HepG2 (cell line): ENCODE data around the gene AGAP1. TPM values are rescaled to one million over a fixed set of nuclear protein-coding genes. Genes with fewer than 3 reads are reported as not detected.

Experiments used
- ARID2 ChIP-seq: sonication (generic); formaldehyde crosslinking; IDR thresholded peaks from 2 replicates; pipeline ENCODE4 v1.8.1; 2022; ENCODE audit warnings: mild to moderate bottlenecking, missing genetic modification reagents, borderline replicate concordance
- ATF1 ChIP-seq: IDR thresholded peaks from 2 replicates; pipeline ENCODE4 v1.6.1; 2016; ENCODE audit warnings: mild to moderate bottlenecking, control low read depth
- FOXC1 ChIP-seq: sonication (generic); formaldehyde crosslinking; IDR thresholded peaks from 2 replicates; pipeline ENCODE4 v1.8.0; 2022; ENCODE audit warnings: mild to moderate bottlenecking, missing genetic modification reagents, borderline replicate concordance
- GABPB1 ChIP-seq: IDR thresholded peaks from 2 replicates; pipeline ENCODE4 v1.6.1; 2016; ENCODE audit warnings: mild to moderate bottlenecking, missing genetic modification reagents, moderate library complexity, missing compliant biosample characterization
- MAZ ChIP-seq, 2 experiments: sonication (generic) in 1 of 2; formaldehyde crosslinking in 1 of 2; IDR thresholded peaks; 2 replicates each; pipeline versions ENCODE4 v1.5.0 to v1.6.1; 2012 to 2020; ENCODE audit warnings: low read depth in 2 of 2, mild to moderate bottlenecking in 2 of 2, borderline replicate concordance in 1 of 2, improper control_type of control experiment in 1 of 2, low read length in 1 of 2, missing genetic modification reagents in 1 of 2, moderate library complexity in 1 of 2
- PCBP2 ChIP-seq: fragments of 200-400 bp; formaldehyde crosslinking; optimal IDR thresholded peaks from 2 replicates; pipeline ENCODE3; 2018; ENCODE audit warnings: low read length, low read depth; ENCODE audit not compliant: poor library complexity, severe bottlenecking
- PHF8 ChIP-seq: sonication (generic); formaldehyde crosslinking; IDR thresholded peaks from 2 replicates; pipeline ENCODE4 v1.5.0; 2020; ENCODE audit warnings: missing genetic modification reagents
- POGZ ChIP-seq: sonication (generic); formaldehyde crosslinking; IDR thresholded peaks from 2 replicates; pipeline ENCODE4 v1.4.0; 2020; ENCODE audit warnings: mild to moderate bottlenecking, missing genetic modification reagents
- SRY ChIP-seq: sonication (generic); formaldehyde crosslinking; IDR thresholded peaks from 2 replicates; pipeline ENCODE4 v1.8.0; 2022; ENCODE audit warnings: mild to moderate bottlenecking, missing genetic modification reagents
- ZNF207 ChIP-seq: fragments of 450-650 bp; IDR thresholded peaks from 2 replicates; pipeline ENCODE4 v1.6.1; 2016; ENCODE audit warnings: antibody characterized with exemption, borderline replicate concordance
- ZNF484 ChIP-seq: sonication (generic); formaldehyde crosslinking; IDR thresholded peaks from 2 replicates; pipeline ENCODE4 v1.5.1; 2020; ENCODE audit warnings: mild to moderate bottlenecking, low read depth, missing genetic modification reagents, borderline replicate concordance
- ZNF724P ChIP-seq: sonication (generic); formaldehyde crosslinking; IDR thresholded peaks from 2 replicates; pipeline ENCODE4 v1.8.0; 2022; ENCODE audit warnings: missing genetic modification reagents, borderline replicate concordance
- polyA plus RNA-seq, 8 experiments: library from polyadenylated mRNA; depleted of rRNA in 3 of 8; stranded (reverse) in 7 of 8; unstranded in 1 of 8; fragments of >200 nt; fragmentation: Illumina TruSeq in 4 of 8; extraction: Trizol in 4 of 8; gene quantifications; 2 replicates each; pipeline versions ENCODE4 v1.2.1 to v1.2.3, GENCODE V29; 2011 to 2016; ENCODE audit warnings: low read depth in 4 of 8, missing spikeins in 1 of 8, mixed read lengths in 1 of 8; ENCODE audit not compliant: insufficient read depth in 1 of 8
- total RNA-seq, 5 experiments: library from RNA; depleted of rRNA; stranded (reverse); fragments of >200 nt; fragmentation: Illumina TruSeq; extraction: Trizol; gene quantifications; 2 replicates each; pipeline ENCODE4 v1.2.3, GENCODE V29; 2016; ENCODE audit warnings: low read depth in 1 of 5
- TF ChIP-seq, protein P1 (sequence below): sonication (generic); formaldehyde crosslinking; IDR thresholded peaks from 2 replicates; pipeline ENCODE4 v1.4.0; 2020; ENCODE audit warnings: missing genetic modification reagents
- TF ChIP-seq, protein P2 (sequence below): sonication (generic); formaldehyde crosslinking; IDR thresholded peaks from 2 replicates; pipeline ENCODE4 v1.4.0; 2020; ENCODE audit warnings: mild to moderate bottlenecking, low read depth, missing genetic modification reagents
- TF ChIP-seq, protein P3 (sequence below): sonication (generic); formaldehyde crosslinking; IDR thresholded peaks from 2 replicates; pipeline ENCODE4 v1.4.0; 2020; ENCODE audit warnings: missing genetic modification reagents
- TF ChIP-seq, protein P4 (sequence below): sonication (generic); formaldehyde crosslinking; IDR thresholded peaks from 2 replicates; pipeline ENCODE4 v1.8.0; 2022; ENCODE audit warnings: low read depth, missing genetic modification reagents
- TF ChIP-seq, protein P5 (sequence below): IDR thresholded peaks from 2 replicates; pipeline ENCODE4 v1.6.1; 2012; ENCODE audit warnings: inconsistent platforms
- TF ChIP-seq, protein P6 (sequence below): sonication (generic); formaldehyde crosslinking; IDR thresholded peaks from 2 replicates; pipeline ENCODE4 v1.8.0; 2022; ENCODE audit warnings: mild to moderate bottlenecking, missing genetic modification reagents, moderate library complexity
- TF ChIP-seq, protein P7 (sequence below): sonication (generic); formaldehyde crosslinking; IDR thresholded peaks from 2 replicates; pipeline ENCODE4 v1.4.0; 2020; ENCODE audit warnings: missing genetic modification reagents

The AGAP1 gene
- total and polyA plus RNA-seq, 2 of the 13 experiments (the other 11 are each of a cell fraction or from before 2014, with no cell fraction given), result 21.2 to 32.7 TPM

DNA sequence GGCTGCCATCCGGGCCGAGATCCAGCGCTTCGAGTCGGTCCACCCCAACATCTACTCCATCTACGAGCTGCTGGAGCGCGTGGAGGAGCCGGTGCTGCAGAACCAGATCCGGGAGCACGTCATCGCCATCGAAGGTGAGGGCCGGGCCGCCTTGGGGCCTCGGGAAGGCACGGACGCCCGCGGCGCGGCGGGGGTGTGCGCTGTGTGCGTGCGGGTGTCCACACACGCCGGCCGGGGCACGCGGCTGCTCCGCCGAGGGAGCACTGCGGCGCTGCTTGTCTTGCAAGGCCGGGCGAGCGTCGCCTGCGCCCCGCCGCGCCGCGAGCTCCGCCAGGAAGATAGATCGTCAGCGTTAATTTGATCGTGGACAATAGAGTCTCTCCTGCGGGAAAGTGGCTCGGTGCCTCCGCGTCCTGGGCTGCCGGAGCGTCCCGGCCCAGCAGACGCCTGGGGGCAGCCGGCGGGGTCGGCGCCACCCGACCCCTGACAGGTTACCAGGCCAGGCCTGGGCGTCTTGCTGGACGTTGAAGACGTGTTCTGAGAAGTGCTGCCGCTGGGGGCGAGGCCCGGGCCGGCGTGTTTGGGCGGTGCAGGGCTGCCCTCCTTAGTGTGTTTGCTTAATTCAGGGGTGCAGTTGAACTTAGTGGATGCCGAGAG is 1.0 kb downstream of the AGAP1 start (continued):
- TF ChIP-seq GABPB1 (CRISPR knock-in tag) (no peak; the same call in 1 of the 2 replicates), POGZ (CRISPR knock-in tag) (no peak), PHF8 (CRISPR knock-in tag) (peak; percentile 59; the same call in 1 of the 2 replicates), ZNF207 (no peak), PCBP2 (no peak), ZNF484 (CRISPR knock-in tag) (no peak), MAZ (IDR thresholded peaks at IDR 0.05; ENCODE audit: borderline replicate concordance, low read depth, low read length) (no peak), MAZ (CRISPR knock-in tag; IDR thresholded peaks at IDR 0.05; ENCODE audit: low read depth) (peak; percentile 67), ATF1 (no peak), ARID2 (CRISPR knock-in tag) (peak; percentile 87; the same call in 1 of the 2 replicates), SRY (CRISPR knock-in tag) (peak; percentile 72), ZNF724P (peak; percentile 56; the same call in 1 of the 2 replicates), FOXC1 (CRISPR knock-in tag) (no peak)
- TF ChIP-seq, protein P1, sequence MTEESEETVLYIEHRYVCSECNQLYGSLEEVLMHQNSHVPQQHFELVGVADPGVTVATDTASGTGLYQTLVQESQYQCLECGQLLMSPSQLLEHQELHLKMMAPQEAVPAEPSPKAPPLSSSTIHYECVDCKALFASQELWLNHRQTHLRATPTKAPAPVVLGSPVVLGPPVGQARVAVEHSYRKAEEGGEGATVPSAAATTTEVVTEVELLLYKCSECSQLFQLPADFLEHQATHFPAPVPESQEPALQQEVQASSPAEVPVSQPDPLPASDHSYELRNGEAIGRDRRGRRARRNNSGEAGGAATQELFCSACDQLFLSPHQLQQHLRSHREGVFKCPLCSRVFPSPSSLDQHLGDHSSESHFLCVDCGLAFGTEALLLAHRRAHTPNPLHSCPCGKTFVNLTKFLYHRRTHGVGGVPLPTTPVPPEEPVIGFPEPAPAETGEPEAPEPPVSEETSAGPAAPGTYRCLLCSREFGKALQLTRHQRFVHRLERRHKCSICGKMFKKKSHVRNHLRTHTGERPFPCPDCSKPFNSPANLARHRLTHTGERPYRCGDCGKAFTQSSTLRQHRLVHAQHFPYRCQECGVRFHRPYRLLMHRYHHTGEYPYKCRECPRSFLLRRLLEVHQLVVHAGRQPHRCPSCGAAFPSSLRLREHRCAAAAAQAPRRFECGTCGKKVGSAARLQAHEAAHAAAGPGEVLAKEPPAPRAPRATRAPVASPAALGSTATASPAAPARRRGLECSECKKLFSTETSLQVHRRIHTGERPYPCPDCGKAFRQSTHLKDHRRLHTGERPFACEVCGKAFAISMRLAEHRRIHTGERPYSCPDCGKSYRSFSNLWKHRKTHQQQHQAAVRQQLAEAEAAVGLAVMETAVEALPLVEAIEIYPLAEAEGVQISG (CRISPR knock-in tag), result peak; percentile 71
- TF ChIP-seq, protein P2, sequence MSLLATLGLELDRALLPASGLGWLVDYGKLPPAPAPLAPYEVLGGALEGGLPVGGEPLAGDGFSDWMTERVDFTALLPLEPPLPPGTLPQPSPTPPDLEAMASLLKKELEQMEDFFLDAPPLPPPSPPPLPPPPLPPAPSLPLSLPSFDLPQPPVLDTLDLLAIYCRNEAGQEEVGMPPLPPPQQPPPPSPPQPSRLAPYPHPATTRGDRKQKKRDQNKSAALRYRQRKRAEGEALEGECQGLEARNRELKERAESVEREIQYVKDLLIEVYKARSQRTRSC (CRISPR knock-in tag), result peak; percentile 28; the same call in 1 of the 2 replicates
- TF ChIP-seq, protein P3, sequence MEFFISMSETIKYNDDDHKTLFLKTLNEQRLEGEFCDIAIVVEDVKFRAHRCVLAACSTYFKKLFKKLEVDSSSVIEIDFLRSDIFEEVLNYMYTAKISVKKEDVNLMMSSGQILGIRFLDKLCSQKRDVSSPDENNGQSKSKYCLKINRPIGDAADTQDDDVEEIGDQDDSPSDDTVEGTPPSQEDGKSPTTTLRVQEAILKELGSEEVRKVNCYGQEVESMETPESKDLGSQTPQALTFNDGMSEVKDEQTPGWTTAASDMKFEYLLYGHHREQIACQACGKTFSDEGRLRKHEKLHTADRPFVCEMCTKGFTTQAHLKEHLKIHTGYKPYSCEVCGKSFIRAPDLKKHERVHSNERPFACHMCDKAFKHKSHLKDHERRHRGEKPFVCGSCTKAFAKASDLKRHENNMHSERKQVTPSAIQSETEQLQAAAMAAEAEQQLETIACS, result peak; percentile 58
- TF ChIP-seq, protein P4, sequence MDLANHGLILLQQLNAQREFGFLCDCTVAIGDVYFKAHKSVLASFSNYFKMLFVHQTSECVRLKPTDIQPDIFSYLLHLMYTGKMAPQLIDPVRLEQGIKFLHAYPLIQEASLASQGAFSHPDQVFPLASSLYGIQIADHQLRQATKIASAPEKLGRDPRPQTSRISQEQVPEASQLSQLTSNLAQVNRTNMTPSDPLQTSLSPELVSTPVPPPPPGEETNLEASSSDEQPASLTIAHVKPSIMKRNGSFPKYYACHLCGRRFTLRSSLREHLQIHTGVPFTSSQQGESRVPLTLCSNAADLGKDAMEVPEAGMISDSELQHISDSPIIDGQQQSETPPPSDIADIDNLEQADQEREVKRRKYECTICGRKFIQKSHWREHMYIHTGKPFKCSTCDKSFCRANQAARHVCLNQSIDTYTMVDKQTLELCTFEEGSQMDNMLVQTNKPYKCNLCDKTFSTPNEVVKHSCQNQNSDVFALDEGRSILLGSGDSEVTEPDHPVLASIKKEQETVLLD, result peak; percentile 59; the same call in 1 of the 2 replicates
- TF ChIP-seq, protein P5, sequence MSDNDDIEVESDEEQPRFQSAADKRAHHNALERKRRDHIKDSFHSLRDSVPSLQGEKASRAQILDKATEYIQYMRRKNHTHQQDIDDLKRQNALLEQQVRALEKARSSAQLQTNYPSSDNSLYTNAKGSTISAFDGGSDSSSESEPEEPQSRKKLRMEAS, result peak; percentile 75
- TF ChIP-seq, protein P6, sequence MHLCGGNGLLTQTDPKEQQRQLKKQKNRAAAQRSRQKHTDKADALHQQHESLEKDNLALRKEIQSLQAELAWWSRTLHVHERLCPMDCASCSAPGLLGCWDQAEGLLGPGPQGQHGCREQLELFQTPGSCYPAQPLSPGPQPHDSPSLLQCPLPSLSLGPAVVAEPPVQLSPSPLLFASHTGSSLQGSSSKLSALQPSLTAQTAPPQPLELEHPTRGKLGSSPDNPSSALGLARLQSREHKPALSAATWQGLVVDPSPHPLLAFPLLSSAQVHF (CRISPR knock-in tag), result 0 out of 2 replicates have a peak, but pooled peaks have one; percentile 40
- TF ChIP-seq, protein P7, sequence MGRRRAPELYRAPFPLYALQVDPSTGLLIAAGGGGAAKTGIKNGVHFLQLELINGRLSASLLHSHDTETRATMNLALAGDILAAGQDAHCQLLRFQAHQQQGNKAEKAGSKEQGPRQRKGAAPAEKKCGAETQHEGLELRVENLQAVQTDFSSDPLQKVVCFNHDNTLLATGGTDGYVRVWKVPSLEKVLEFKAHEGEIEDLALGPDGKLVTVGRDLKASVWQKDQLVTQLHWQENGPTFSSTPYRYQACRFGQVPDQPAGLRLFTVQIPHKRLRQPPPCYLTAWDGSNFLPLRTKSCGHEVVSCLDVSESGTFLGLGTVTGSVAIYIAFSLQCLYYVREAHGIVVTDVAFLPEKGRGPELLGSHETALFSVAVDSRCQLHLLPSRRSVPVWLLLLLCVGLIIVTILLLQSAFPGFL (CRISPR knock-in tag), result 0 out of 2 replicates have a peak, but pooled peaks have one; percentile 63
